ENCODE results near the gene FRMD4A.
"Not testable (repeated sequence)": the region's sequence is repeated elsewhere in the genome, so short reads cannot be mapped to it uniquely, and the experiment has no call there.

FRMD4A gene

DNA sequence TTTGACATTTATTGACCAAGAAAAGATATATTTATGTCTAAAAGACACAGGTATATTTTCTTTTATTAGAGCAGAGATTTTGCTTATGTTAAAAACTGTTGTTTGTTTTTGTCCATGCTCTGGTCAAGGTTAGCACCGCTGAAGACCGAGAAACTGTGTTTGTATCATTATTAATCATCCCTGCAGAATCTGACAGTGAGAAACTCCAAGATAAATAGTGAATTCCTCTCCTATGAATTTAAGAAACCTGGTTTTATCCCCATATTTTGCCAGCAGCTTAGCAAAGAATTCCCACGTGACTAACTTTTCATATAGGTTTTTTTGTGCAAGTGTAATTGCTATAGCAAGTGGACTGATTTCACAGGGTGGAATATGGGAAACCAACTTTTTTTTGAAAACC is 77.6 kb downstream of the FRMD4A start:
- no peak for TF ChIP-seq POLR2A (IDR thresholded peaks at IDR 0.05; ENCODE audit: low read depth, low read length)
- TF ChIP-seq TAF1 (IDR thresholded peaks at IDR 0.05; ENCODE audit: borderline replicate concordance, low read depth, low read length): no peak
- no peak for TF ChIP-seq POLR2AphosphoS5 (IDR thresholded peaks at IDR 0.05; ENCODE audit: low read depth, low read length)
- DNase-seq (ENCODE audit: insufficient read length): no peak
- FAIRE-seq: no peak

DNA sequence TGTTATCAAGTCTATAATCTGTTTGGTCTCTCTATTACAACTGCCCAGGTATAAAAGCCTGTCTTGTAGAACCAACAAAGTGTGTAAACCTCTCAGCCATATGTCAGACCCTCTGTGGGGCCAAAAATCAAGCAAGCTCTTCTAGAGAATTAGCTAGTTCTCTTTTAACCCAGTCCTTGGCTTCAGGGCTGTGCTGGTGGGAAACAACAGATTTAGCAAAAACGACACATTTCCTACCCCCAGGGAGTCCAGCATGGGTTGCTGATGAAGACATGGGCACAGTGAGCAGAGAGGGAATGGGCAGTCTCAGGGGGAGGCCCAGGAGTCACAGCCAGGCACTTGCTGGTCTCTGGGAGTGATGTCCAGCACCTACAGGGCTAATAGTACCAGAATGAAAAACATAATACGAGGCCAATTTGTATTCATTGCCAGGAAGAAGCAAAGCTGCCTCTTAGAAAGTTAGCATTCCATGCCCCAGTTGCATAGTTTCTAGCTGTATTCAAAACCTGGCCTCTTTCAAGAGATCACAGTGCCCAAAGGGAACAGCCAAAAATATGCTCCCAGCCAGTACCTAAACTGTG is 80.1 kb downstream of the FRMD4A start:
- TF ChIP-seq POLR2AphosphoS5 (IDR thresholded peaks at IDR 0.05; ENCODE audit: low read depth, low read length) (no peak), POLR2A (IDR thresholded peaks at IDR 0.05; ENCODE audit: low read depth, low read length) (no peak), TAF1 (IDR thresholded peaks at IDR 0.05; ENCODE audit: borderline replicate concordance, low read depth, low read length) (no peak)
- no peak for FAIRE-seq
- no peak for DNase-seq (ENCODE audit: insufficient read length)

DNA sequence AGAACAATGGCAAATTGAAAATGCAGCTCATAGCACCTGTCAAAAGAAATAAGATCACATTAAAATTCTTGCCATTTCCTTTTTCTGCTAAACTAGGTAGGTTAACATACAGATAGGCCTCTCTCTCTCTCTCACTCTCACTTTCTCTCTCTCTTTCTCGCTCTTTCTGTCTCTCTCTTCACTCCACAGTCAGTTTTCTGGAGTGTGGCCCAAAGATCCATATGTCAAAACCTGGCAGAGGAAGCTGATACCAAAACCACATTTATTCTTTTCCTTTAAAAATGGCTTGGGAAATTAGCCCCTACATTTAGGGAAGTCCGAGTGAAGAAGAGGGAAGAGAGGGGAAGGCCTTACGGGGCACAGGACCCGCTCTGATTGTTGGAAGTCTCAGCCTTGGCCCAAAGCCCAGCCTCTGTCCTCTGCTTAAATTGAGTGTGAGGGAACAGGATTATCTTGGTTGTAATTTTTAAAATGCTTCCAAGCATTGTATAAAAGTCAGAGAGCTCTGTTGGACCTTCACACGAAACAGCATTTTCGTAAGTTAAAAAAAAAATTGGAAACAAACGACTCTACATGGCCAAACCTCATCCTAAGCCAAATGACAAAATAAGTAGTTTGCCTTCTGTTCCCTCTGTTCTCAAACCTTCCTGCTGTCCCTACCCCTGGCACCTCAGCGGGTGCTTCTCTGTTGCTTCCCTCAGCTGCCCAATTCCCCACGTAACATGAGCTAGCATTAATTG is 83.2 kb downstream of the FRMD4A start:
- DNase-seq (ENCODE audit: insufficient read length) (no peak), FAIRE-seq (no peak)
- no peak for TF ChIP-seq TAF1 (IDR thresholded peaks at IDR 0.05; ENCODE audit: borderline replicate concordance, low read depth, low read length)
- no peak for TF ChIP-seq POLR2A (IDR thresholded peaks at IDR 0.05; ENCODE audit: low read depth, low read length)
- no peak for TF ChIP-seq POLR2AphosphoS5 (IDR thresholded peaks at IDR 0.05; ENCODE audit: low read depth, low read length)

DNA sequence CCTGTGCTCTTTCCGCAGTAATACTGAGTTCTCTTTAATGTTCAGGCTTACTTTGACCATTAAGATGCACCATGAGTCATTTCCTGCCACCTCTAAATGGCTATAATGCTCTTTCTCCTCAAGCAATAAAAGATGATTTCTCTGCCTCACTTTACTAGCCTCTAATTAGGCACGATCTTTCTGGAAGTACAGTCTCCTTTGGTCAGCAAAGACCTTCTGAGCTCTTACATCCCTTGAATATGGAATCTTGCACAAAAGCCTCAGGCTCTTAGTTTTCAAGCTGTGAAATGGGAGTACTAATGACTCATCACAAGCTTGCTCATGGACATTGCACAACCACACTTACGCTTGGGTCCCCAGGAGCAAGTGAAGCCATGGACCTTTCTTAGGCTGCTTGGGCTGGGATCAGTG is 85.9 kb downstream of the FRMD4A start:
- DNase-seq (ENCODE audit: insufficient read length) (no peak), FAIRE-seq (no peak)
- TF ChIP-seq POLR2A (IDR thresholded peaks at IDR 0.05; ENCODE audit: low read depth, low read length) (no peak), TAF1 (IDR thresholded peaks at IDR 0.05; ENCODE audit: borderline replicate concordance, low read depth, low read length) (no peak), POLR2AphosphoS5 (IDR thresholded peaks at IDR 0.05; ENCODE audit: low read depth, low read length) (no peak)

DNA sequence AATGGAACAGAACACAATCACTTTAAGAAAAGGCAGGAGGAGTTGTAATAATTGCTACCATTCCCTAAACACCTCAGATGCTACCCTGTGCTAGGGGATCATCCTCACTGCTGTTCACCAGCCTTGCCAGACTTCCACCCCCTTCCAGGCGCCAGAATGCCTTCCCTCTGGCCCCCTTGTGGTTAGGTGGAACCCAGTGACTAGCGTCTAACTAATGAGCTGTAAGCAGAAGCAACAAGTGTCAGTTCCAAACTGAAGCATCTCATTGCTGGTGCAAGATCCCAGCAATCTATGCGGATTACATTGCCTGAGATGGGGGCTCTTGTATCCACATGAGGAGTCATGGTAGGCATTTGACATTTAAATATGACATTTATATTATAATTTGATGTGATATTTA is 86.6 kb downstream of the FRMD4A start:
- FAIRE-seq (no peak), DNase-seq (ENCODE audit: insufficient read length) (no peak)

DNA sequence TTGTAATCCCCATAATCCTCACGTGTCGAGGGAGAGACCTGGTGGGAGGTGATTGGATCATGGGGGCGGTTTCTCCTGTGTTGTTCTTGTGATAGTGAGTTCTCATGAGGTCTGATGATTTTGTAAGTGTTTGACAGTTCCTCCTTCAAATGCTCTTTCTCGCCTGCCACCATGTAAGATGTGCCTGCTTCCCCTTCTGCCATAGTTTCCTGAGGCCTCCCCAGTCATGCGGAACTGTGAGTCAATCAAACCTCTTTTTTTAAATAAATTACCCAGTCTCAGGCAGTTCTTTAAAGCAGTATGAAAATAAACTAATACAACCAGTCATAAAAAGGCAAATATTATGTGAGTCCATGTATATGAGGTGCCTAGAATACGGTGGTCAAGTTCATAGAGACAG is 87.5 kb downstream of the FRMD4A start:
- TF ChIP-seq TAF1 (IDR thresholded peaks at IDR 0.05; ENCODE audit: borderline replicate concordance, low read depth, low read length) (no peak), POLR2AphosphoS5 (IDR thresholded peaks at IDR 0.05; ENCODE audit: low read depth, low read length) (no peak), POLR2A (IDR thresholded peaks at IDR 0.05; ENCODE audit: low read depth, low read length) (no peak)
- FAIRE-seq (no peak), DNase-seq (ENCODE audit: insufficient read length) (no peak)

More for the DNA sequence above, 86.6 kb downstream of the FRMD4A start:
- TF ChIP-seq POLR2AphosphoS5 (IDR thresholded peaks at IDR 0.05; ENCODE audit: low read depth, low read length) (no peak), POLR2A (IDR thresholded peaks at IDR 0.05; ENCODE audit: low read depth, low read length) (no peak), TAF1 (IDR thresholded peaks at IDR 0.05; ENCODE audit: borderline replicate concordance, low read depth, low read length) (no peak)

DNA sequence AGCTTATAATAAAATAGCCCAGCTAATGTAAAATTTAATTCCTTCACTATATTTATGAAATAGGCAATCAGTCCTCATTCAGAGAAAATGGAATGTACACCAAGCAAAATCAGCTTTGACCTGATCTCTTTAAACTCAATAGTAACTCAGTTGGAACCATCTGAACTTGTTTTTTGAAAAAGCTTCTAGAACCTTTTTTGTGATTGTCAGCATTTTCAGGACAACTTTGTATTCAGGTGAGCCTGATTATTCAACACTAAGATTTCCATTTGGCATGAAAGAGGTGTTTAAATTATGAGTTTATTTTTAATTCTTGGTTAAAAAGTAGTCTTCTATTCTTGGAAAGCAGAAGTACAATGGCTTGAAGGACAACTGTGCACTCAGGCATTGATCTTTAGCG is 89.5 kb downstream of the FRMD4A start:
- no peak for FAIRE-seq
- no peak for TF ChIP-seq POLR2AphosphoS5 (IDR thresholded peaks at IDR 0.05; ENCODE audit: low read depth, low read length)
- no peak for TF ChIP-seq POLR2A (IDR thresholded peaks at IDR 0.05; ENCODE audit: low read depth, low read length)
- TF ChIP-seq TAF1 (IDR thresholded peaks at IDR 0.05; ENCODE audit: borderline replicate concordance, low read depth, low read length): no peak
- no peak for DNase-seq (ENCODE audit: insufficient read length)

DNA sequence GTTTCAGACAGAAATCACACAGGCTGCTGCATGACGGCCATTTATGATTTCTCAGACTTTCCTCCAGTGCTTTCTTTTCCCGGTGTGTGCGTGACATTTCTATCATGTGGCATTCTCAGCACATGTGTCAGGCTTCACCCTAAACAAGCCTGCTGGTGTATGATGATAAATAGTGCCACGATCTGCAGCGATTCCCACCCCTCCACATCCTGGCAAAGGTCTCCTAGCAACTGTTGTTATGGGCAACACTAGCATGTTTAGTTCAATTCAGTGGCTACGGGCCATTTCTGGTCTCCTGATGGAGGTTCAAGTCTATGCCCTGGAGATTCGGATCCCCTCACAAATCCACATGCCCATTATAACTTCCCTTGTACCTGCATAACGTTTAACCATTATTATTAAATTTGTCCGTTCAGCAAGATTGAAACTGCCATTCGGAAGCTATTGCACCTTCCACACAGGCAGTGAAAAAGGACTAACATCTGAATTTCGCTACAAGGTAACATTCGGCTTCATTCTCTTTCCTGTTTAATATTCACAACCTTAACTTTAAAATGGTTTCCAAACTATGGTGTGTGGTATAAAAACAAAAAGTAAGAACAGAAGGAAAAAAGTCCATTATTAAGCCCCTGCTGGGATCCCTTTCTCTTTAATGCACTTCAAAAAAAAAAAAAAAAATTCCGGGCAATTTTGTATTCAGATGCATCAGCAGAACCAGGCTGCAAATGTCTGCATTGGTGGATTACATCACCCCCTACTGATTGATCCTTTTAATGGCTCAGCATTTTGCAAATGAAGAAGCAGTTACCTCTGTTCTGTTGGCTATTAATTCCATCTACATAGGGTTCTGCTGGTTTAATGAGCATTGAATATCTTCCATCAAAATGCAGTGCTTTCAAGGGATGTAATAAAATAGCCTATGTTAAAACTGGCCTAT is 90.2 kb downstream of the FRMD4A start:
- TF ChIP-seq TAF1 (IDR thresholded peaks at IDR 0.05; ENCODE audit: borderline replicate concordance, low read depth, low read length) (no peak), POLR2AphosphoS5 (IDR thresholded peaks at IDR 0.05; ENCODE audit: low read depth, low read length) (no peak), POLR2A (IDR thresholded peaks at IDR 0.05; ENCODE audit: low read depth, low read length) (no peak)
- no peak for FAIRE-seq
- DNase-seq (ENCODE audit: insufficient read length): no peak

DNA sequence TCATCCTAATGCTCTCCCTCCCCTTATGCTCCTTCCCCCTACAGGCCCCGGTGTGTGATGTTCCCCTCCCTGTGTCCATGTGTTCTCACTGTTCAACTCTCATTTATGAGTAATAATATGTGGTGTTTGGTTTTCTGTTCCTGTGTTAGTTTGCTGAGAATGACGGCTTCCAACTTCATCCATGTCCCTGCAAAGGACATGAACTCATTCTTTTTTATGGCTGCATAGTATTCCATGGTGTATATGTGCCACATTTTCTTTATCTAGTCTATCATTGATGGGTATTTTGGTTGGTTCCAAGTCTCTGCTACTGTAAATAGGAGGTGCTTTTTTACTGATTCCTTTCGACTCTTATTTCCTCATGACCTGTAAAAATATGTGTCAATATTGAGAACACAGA is 92.1 kb downstream of the FRMD4A start:
- DNase-seq (ENCODE audit: insufficient read length); FAIRE-seq: not testable (repeated sequence)

DNA sequence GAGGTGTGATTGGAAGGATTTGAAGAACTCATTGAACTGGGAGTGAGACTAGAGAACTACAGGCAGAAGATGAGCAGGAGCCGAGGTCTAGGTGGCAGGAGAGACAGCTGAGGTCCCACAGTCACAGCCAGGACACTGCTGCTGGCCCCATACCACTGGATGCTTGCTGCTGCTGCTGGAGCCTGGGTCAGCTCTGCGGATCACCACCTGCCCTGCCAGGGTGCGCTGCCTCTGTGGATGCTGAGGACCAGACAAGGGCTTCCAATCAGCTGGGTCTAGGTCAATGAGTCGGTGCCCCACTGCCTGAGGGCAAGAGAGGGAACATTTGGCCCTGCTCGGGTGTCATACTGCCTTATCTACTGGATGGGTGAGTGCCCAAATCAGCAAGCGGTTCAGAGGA is 94.4 kb downstream of the FRMD4A start:
- DNase-seq (ENCODE audit: insufficient read length) (no peak), FAIRE-seq (no peak)
- TF ChIP-seq TAF1 (IDR thresholded peaks at IDR 0.05; ENCODE audit: borderline replicate concordance, low read depth, low read length) (no peak), POLR2AphosphoS5 (IDR thresholded peaks at IDR 0.05; ENCODE audit: low read depth, low read length) (no peak), POLR2A (IDR thresholded peaks at IDR 0.05; ENCODE audit: low read depth, low read length) (no peak)

DNA sequence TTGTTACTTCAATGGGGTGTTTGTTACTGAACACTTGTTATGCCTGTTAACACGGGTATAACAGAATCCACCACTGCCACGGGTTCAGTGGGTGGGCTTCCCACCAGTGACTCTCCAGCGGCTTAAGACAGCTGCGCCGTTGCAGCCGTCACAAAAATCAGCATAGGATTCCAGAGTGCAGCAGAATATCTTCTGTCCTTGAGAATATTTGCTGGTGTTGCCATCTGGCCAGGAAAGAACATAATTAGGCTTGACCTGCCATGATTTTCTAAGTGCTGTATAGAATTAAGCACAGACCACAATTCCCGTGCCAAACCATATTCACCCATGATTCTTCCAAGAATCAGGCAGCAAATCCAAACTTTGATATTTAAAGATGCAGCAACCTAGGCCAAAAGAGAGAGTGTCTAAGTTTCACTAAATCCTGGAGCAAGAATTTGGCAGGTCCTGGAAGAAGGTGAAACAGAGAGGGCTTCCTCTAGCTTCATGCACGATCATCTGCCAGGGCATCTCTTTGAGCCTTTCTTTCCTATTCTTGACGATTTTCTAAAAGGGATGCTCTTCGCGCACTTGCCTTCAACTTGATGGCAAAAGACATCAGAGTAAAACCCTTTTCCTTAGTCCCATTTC is 95.0 kb downstream of the FRMD4A start:
- FAIRE-seq: no peak
- no peak for DNase-seq (ENCODE audit: insufficient read length)
- TF ChIP-seq TAF1 (IDR thresholded peaks at IDR 0.05; ENCODE audit: borderline replicate concordance, low read depth, low read length) (no peak), POLR2AphosphoS5 (IDR thresholded peaks at IDR 0.05; ENCODE audit: low read depth, low read length) (no peak), POLR2A (IDR thresholded peaks at IDR 0.05; ENCODE audit: low read depth, low read length) (no peak)

All from GM12892 (cell line).